Heart right ventricle (tissue), 16 donors: ENCODE measurements around the gene ANKRD30A. TPM values are rescaled to one million over a fixed set of nuclear protein-coding genes. Genes with fewer than 3 reads are reported as not detected.

Source experiments
- ATAC-seq, 8 donors: fragments of 200-7000 bp; cut with Tn5 transposase; one replicate each; pipeline ENCODE4 v1.9.1; 2020; ENCODE audit warnings: mild to moderate bottlenecking in 8 of 8, moderate library complexity in 8 of 8, moderate number of reproducible peaks in 1 of 8
- DNase-seq, 2 donors: peaks; one replicate each; pipeline ENCODE4 v3.0.0-alpha.2; 2020
- H3K27ac ChIP-seq, 10 donors: fragments of 200-600 bp; sonication (generic) in 2 of 10; one replicate each; pipeline versions ENCODE4 v1.5.0 to v1.8.0; 2020 to 2022; ENCODE audit warnings: mild to moderate bottlenecking in 3 of 10
- H3K27me3 ChIP-seq, 7 donors: fragments of 200-600 bp; one replicate each; pipeline ENCODE4 v1.8.0; 2021 to 2022; ENCODE audit warnings: mild to moderate bottlenecking in 2 of 7
- H3K36me3 ChIP-seq, 9 donors: fragments of 200-600 bp; sonication (generic) in 1 of 9; one replicate each; pipeline versions ENCODE4 v1.5.0 to v1.8.0; 2020 to 2022; ENCODE audit warnings: mild to moderate bottlenecking in 2 of 9
- H3K4me1 ChIP-seq, 9 donors: fragments of 200-600 bp; sonication (generic) in 1 of 9; one replicate each; pipeline versions ENCODE4 v1.5.0 to v1.8.0; 2020 to 2022; ENCODE audit warnings: mild to moderate bottlenecking in 4 of 9
- H3K4me3 ChIP-seq, 10 donors: fragments of 200-600 bp; sonication (generic) in 2 of 10; one replicate each; pipeline versions ENCODE4 v1.5.0 to v1.8.0; 2020 to 2022; ENCODE audit warnings: mild to moderate bottlenecking in 7 of 10, moderate library complexity in 2 of 10
- H3K9me3 ChIP-seq, 11 donors: fragments of 200-600 bp in 10 of 11; sonication (generic) in 2 of 11; one replicate each; pipeline versions ENCODE4 v1.5.0 to v1.8.0; 2013 to 2022; ENCODE audit warnings: mild to moderate bottlenecking in 2 of 11, control low read depth in 1 of 11, moderate library complexity in 1 of 11
- CTCF ChIP-seq, 9 donors: fragments of 200-600 bp; sonication (generic) in 2 of 9; IDR thresholded peaks; one replicate each; pipeline versions ENCODE4 v1.5.0 to v1.8.0; 2021 to 2022; ENCODE audit warnings: antibody characterized with exemption in 9 of 9, mild to moderate bottlenecking in 5 of 9, moderate library complexity in 1 of 9
- WGBS, 2 donors: extraction: QIAGEN DNeasy Blood & Tissue Kit; methylation state at CpG; one replicate each; pipeline ENCODE4 v1.1.7; 2013; ENCODE audit warnings: inconsistent platforms in 1 of 2; 5-methylcytosine and 5-hydroxymethylcytosine counted together
- intact Hi-C, 10 donors: fragments of 100-400 bp; cut with DNase I; formaldehyde crosslinking; loops; one replicate each; pipeline versions ENCODE4 v1.11.1 to v1.14.2; 2022
- polyA plus RNA-seq, 2 donors: library from polyadenylated mRNA; stranded (reverse); fragments of 200-250 nt; gene quantifications; one replicate each; pipeline ENCODE4 v1.2.3, GENCODE V29; 2013
- total RNA-seq, 10 donors: library from RNA; stranded (reverse); fragmentation: NEBNext Ultra II Directional in 3 of 10; extraction: Animal tissue kit (Norgen Biotek cat#: 25700) in 3 of 10; gene quantifications; one replicate each; pipeline versions ENCODE4 v1.2.1 to v1.2.4, GENCODE V29; 2021 to 2023
- donor health status: Arrhythmogenic right ventricular cardiomyopathy.
- donor health status: ischemic (EF 13 %, LVEDD 7.1; RV severe dilation, severe dysfunction).
- donor health status: healthy with polysubstance abuse.
- donor health status: DM: no; HTN: yes; CAD: no.
- donor health status: DM: no; HTN: no; CAD: no.
- donor health status: ischemic (EF 25% LVEDD 6.9; RV normal size, moderate dysfunction).
- donor health status: ischemic (EF 25% LVEDD 5.7; RV mildly dilated, moderate dysfunction).
- donor health status: healthy.
- donor health status: DM: yes; HTN: yes; CAD: no.
- donor health status: Ischemic cardiomyopathy.
- donor health status: ischemic (EF 35%, LVEDD 5.7; RV mildly dilated, moderate dysfunction).
- donor health status: nonischemic (EF 11% LVEDD 7.7; RV severe dilation, severe dysfunction).
- donor health status: DM: yes; HTN: yes; CAD: no.
- donor health status: PGD.
- donor health status: ischemic (EF 29% LVEDD 5.4; RV normal size, mild dysfunction).
- donor health status: nonischemic (EF 23%, LVEDD 6.1; RV moderate dilation, normal function).

ANKRD30A gene
- total and polyA plus RNA-seq, 12 donors, result not detected

GRCh38 chr10:37206132-37206531 lies 80.7 kb downstream of the ANKRD30A start:
- no peak for TF ChIP-seq CTCF (IDR thresholded peaks at IDR 0.05)
- ATAC-seq, result no peak
- Histone ChIP-seq H3K9me3 (peaks cover 0 to 37% (median 0%) of the 10 kb centered on the region in 11 donors), H3K4me1 (no peaks in the 10 kb centered on the region), H3K27ac (no peak overlapping the region), H3K27me3 (no peaks in the 10 kb centered on the region), H3K4me3 (no peak overlapping the region), H3K36me3 (no peaks in the 10 kb centered on the region)
- 83 to 88% methylated on average over 3 of the region's 3 CpGs for WGBS, 2 donors
- intact Hi-C loops, result no loop called here
- no peak for DNase-seq

GRCh38 chr10:37220866-37221265 lies 95.5 kb downstream of the ANKRD30A start:
- H3K4me3 ChIP-seq, result no peak overlapping the region
- ATAC-seq (no peak), DNase-seq (no peak)
- no peak overlapping the region for H3K27ac ChIP-seq
- no peaks in the 10 kb centered on the region for H3K36me3 ChIP-seq
- TF ChIP-seq CTCF (IDR thresholded peaks at IDR 0.05), result no peak
- intact Hi-C loops, result no loop called here
- no peaks in the 10 kb centered on the region for H3K27me3 ChIP-seq
- peaks cover 0 to 4% (median 0%) of the 10 kb centered on the region in 11 donors for H3K9me3 ChIP-seq
- 0 to 50% methylated on average over 1 of the region's 1 CpG for WGBS, 2 donors
- H3K4me1 ChIP-seq, result no peaks in the 10 kb centered on the region

- no peaks in the 10 kb centered on the region for H3K36me3 ChIP-seq
Observed at GRCh38 chr10:37222046-37222445, 96.6 kb downstream of the ANKRD30A start.

GRCh38 chr10:37225163-37225562 lies 99.8 kb downstream of the ANKRD30A start:
- 81 to 82% methylated on average over 2 of the region's 2 CpGs for WGBS, 2 donors
- TF ChIP-seq CTCF (IDR thresholded peaks at IDR 0.05), result no peak
- Histone ChIP-seq H3K36me3 (no peaks in the 10 kb centered on the region), H3K27me3 (no peaks in the 10 kb centered on the region), H3K4me1 (no peaks in the 10 kb centered on the region), H3K27ac (no peak overlapping the region), H3K9me3 (peaks cover 0 to 4% (median 0%) of the 10 kb centered on the region in 11 donors), H3K4me3 (no peak overlapping the region)
- intact Hi-C loops, result no loop called here
- DNase-seq (no peak), ATAC-seq (no peak)

More at GRCh38 chr10:37222046-37222445, 96.6 kb downstream of the ANKRD30A start:
- Histone ChIP-seq H3K4me3 (no peak overlapping the region), H3K27ac (no peak overlapping the region), H3K9me3 (peaks cover 0 to 4% (median 0%) of the 10 kb centered on the region in 11 donors), H3K27me3 (no peaks in the 10 kb centered on the region), H3K4me1 (no peaks in the 10 kb centered on the region)
- ATAC-seq (no peak), DNase-seq (no peak)
- TF ChIP-seq CTCF (IDR thresholded peaks at IDR 0.05), result no peak
- intact Hi-C loops, result no loop called here
- 28 to 29% methylated on average over 2 of the region's 2 CpGs for WGBS, 2 donors
